Activated naive CD8-positive, alpha-beta T cell treated with anti-CD3 and anti-CD28 coated beads, Interleukin-2, amount 50 U/mL, for 24 hours (primary cell): ENCODE results near the gene TP53RK.

Source experiments
- ATAC-seq: fragments of 150-1000 bp; cut with Tn5 transposase; one replicate; pipeline ENCODE4 v1.10.0; 2021
- DNase-seq: peaks from one replicate; pipeline ENCODE4 v3.0.0; 2021
- H3K27ac Mint-ChIP-seq: one replicate; pipeline ENCODE4 v1.8.0; 2021; ENCODE audit warnings: mild to moderate bottlenecking, mixed read lengths
- H3K27me3 Mint-ChIP-seq: one replicate; pipeline ENCODE4 v1.8.0; 2021; ENCODE audit warnings: mixed read lengths
- H3K36me3 Mint-ChIP-seq: one replicate; pipeline ENCODE4 v1.8.0; 2021; ENCODE audit warnings: low read depth, mixed read lengths
- H3K4me1 Mint-ChIP-seq: one replicate; pipeline ENCODE4 v1.8.0; 2021; ENCODE audit warnings: mixed read lengths
- H3K4me3 Mint-ChIP-seq: one replicate; pipeline ENCODE4 v1.8.0; 2021; ENCODE audit warnings: mild to moderate bottlenecking, moderate library complexity, mixed read lengths
- H3K9me3 Mint-ChIP-seq: one replicate; pipeline ENCODE4 v1.8.0; 2021; ENCODE audit warnings: mixed read lengths

TP53RK gene

GRCh38 chr20:46689082-46689753 is at the start of gene TP53RK:
Gene TP53RK, minus strand, starts transcription at chr20:46689444. Its CDS starts 30 bp downstream, at chr20:46689414.
- Mint-ChIP-seq H3K9me3 (no peaks in the 10 kb centered on the region), H3K27me3 (no peaks in the 10 kb centered on the region), H3K36me3 (peaks cover 23% of the 10 kb centered on the region), H3K4me1 (peaks cover 49% of the 10 kb centered on the region), H3K4me3 (peak within 1 kb of the TSS; percentile 93), H3K27ac (peak within 1 kb of the TSS; percentile 90)
- DNase-seq (peak; percentile 95), ATAC-seq (peak; percentile 97)

GRCh38 chr20:46735436-46735835 is 46.2 kb upstream of the TP53RK start:
- Mint-ChIP-seq H3K27ac (no peak overlapping the region), H3K27me3 (peaks cover 15% of the 10 kb centered on the region), H3K4me1 (no peaks in the 10 kb centered on the region), H3K9me3 (no peaks in the 10 kb centered on the region), H3K4me3 (no peak overlapping the region), H3K36me3 (no peaks in the 10 kb centered on the region)
- no peak for ATAC-seq
- no peak for DNase-seq

GRCh38 chr20:46731770-46732169 is 42.5 kb upstream of the TP53RK start:
- Mint-ChIP-seq H3K36me3 (no peaks in the 10 kb centered on the region), H3K4me3 (no peak overlapping the region), H3K9me3 (no peaks in the 10 kb centered on the region), H3K27me3 (peaks cover under 1% of the 10 kb centered on the region), H3K27ac (no peak overlapping the region), H3K4me1 (no peaks in the 10 kb centered on the region)
- DNase-seq (no peak), ATAC-seq (no peak)

- ATAC-seq (no peak), DNase-seq (no peak)
- Mint-ChIP-seq H3K4me3 (no peak overlapping the region), H3K9me3 (peaks cover 5% of the 10 kb centered on the region), H3K4me1 (peaks cover 2% of the 10 kb centered on the region), H3K36me3 (no peaks in the 10 kb centered on the region), H3K27me3 (no peaks in the 10 kb centered on the region), H3K27ac (no peak overlapping the region)
Observed at GRCh38 chr20:46725186-46726165, 36.2 kb upstream of the TP53RK start.

GRCh38 chr20:46724343-46724959 is 35.2 kb upstream of the TP53RK start:
- Mint-ChIP-seq H3K9me3 (peaks cover 15% of the 10 kb centered on the region), H3K27me3 (no peaks in the 10 kb centered on the region), H3K36me3 (peaks cover 5% of the 10 kb centered on the region), H3K4me3 (no peak overlapping the region), H3K27ac (no peak overlapping the region), H3K4me1 (peaks cover 2% of the 10 kb centered on the region)
- no peak for DNase-seq
- ATAC-seq: no peak

- Mint-ChIP-seq H3K27me3 (no peaks in the 10 kb centered on the region), H3K4me3 (no peak overlapping the region), H3K36me3 (peaks cover 5% of the 10 kb centered on the region), H3K4me1 (peaks cover 2% of the 10 kb centered on the region), H3K9me3 (peaks cover 15% of the 10 kb centered on the region), H3K27ac (no peak overlapping the region)
- no peak for ATAC-seq
- DNase-seq: no peak
Observed at GRCh38 chr20:46723039-46723438, 33.8 kb upstream of the TP53RK start.

- H3K9me3 Mint-ChIP-seq: peaks cover 15% of the 10 kb centered on the region
- ATAC-seq (no peak), DNase-seq (no peak)
- H3K4me1 Mint-ChIP-seq: peaks cover 2% of the 10 kb centered on the region
- H3K36me3 Mint-ChIP-seq: peaks cover 5% of the 10 kb centered on the region
- H3K27ac Mint-ChIP-seq: no peak overlapping the region
- H3K4me3 Mint-ChIP-seq: no peak overlapping the region
- no peaks in the 10 kb centered on the region for H3K27me3 Mint-ChIP-seq
Observed at GRCh38 chr20:46722450-46722849, 33.2 kb upstream of the TP53RK start.

GRCh38 chr20:46721476-46721875 is 32.2 kb upstream of the TP53RK start:
- Mint-ChIP-seq H3K4me1 (peaks cover 2% of the 10 kb centered on the region), H3K27me3 (no peaks in the 10 kb centered on the region), H3K9me3 (peaks cover 15% of the 10 kb centered on the region), H3K27ac (no peak overlapping the region), H3K36me3 (peaks cover 5% of the 10 kb centered on the region), H3K4me3 (no peak overlapping the region)
- ATAC-seq: no peak
- no peak for DNase-seq

- peaks cover 5% of the 10 kb centered on the region for H3K36me3 Mint-ChIP-seq
- H3K9me3 Mint-ChIP-seq: peaks cover 15% of the 10 kb centered on the region
- ATAC-seq (peak; percentile 81), DNase-seq (no peak)
- peaks cover 2% of the 10 kb centered on the region for H3K4me1 Mint-ChIP-seq
- no peaks in the 10 kb centered on the region for H3K27me3 Mint-ChIP-seq
- no peak overlapping the region for H3K27ac Mint-ChIP-seq
- no peak overlapping the region for H3K4me3 Mint-ChIP-seq
Observed at GRCh38 chr20:46720776-46721425, 31.7 kb upstream of the TP53RK start.

- ATAC-seq (no peak), DNase-seq (no peak)
- no peak overlapping the region for H3K4me3 Mint-ChIP-seq
- H3K27me3 Mint-ChIP-seq: peaks cover 4% of the 10 kb centered on the region
- peaks cover 5% of the 10 kb centered on the region for H3K36me3 Mint-ChIP-seq
- peaks cover 15% of the 10 kb centered on the region for H3K9me3 Mint-ChIP-seq
- no peak overlapping the region for H3K27ac Mint-ChIP-seq
- peaks cover 2% of the 10 kb centered on the region for H3K4me1 Mint-ChIP-seq
Observed at GRCh38 chr20:46720019-46720418, 30.8 kb upstream of the TP53RK start.

- Mint-ChIP-seq H3K4me1 (peaks cover 2% of the 10 kb centered on the region), H3K9me3 (peaks cover 15% of the 10 kb centered on the region), H3K36me3 (peaks cover 5% of the 10 kb centered on the region), H3K27ac (no peak overlapping the region), H3K27me3 (peaks cover 19% of the 10 kb centered on the region), H3K4me3 (no peak overlapping the region)
- no peak for ATAC-seq
- no peak for DNase-seq
Observed at GRCh38 chr20:46717818-46718541, 28.7 kb upstream of the TP53RK start.

GRCh38 chr20:46715292-46715756 is 26.1 kb upstream of the TP53RK start:
- no peak for ATAC-seq
- DNase-seq: no peak
- H3K9me3 Mint-ChIP-seq: peaks cover 8% of the 10 kb centered on the region
- no peak overlapping the region for H3K27ac Mint-ChIP-seq
- H3K4me1 Mint-ChIP-seq: no peaks in the 10 kb centered on the region
- H3K27me3 Mint-ChIP-seq: peaks cover 29% of the 10 kb centered on the region
- H3K4me3 Mint-ChIP-seq: no peak overlapping the region
- peaks cover 5% of the 10 kb centered on the region for H3K36me3 Mint-ChIP-seq

GRCh38 chr20:46713957-46714834 is 25.0 kb upstream of the TP53RK start:
- Mint-ChIP-seq H3K9me3 (no peaks in the 10 kb centered on the region), H3K4me1 (peaks cover 5% of the 10 kb centered on the region), H3K27me3 (peaks cover 35% of the 10 kb centered on the region), H3K36me3 (no peaks in the 10 kb centered on the region), H3K4me3 (no peak overlapping the region), H3K27ac (no peak overlapping the region)
- DNase-seq (no peak), ATAC-seq (no peak)
